Iris pigment epithelial cell (primary cell): ENCODE data around the gene ALG9.
A peak's percentile ranks its signal among the peaks of the same experiment; 100 is the strongest.

Source experiments
- DNase-seq: peaks from one replicate; pipeline ENCODE4 v3.0.0-alpha.2; 2011; ENCODE audit warnings: low read depth

ALG9 gene

DNA sequence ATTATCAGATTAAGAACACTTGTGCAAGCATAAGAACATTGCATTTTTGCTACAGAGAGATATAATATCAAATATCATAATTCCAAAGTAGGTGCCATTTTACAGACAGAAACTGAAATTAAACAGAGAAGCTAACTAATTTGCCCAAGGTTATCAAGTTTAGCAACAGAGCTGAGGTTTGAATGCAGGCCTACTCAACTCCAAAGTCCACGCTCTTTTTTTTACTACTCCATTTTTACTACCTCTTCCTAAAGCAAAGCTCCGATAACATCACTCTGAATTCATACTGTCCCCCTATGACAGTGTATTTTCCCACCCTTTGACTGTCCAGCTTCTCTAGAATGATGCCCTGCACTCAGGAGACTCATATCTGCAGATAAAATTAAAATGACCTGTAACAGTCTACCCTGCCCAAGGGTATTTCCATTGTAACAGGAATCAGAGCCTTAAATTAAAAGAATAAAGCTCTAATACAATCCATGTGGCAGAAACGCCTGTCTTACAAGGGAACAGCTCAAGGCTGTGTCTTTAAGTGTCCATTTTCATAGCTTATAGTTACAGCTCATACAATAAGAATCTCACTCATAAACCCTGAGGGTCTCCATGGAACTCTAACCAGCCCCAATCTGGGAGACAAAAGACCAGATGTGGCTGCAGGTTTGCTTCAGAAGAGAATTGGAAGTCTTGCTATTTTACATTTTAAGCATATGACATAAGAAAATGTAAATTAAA, 36.8 kb downstream of the ALG9 start:
- DNase-seq = no peak

DNA sequence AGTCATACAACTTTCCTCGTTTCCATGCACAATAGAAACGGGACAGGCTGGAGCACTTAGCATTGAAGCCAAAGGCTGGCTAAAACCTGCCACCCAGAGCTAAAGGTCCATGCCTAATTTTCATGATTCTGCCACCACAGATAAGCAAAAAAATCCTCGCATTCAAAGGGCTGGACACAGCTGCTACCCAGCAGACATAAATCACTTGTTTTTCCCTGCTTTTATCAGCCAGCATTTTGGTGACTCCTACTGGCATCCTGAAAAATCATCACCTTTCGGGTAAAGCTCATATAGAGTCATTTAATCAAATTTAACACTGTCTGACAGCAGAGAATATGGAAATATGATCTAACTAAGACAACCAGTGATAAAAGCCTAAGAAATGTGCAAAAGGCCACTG, 37.9 kb downstream of the ALG9 start:
- peak; percentile 44 for DNase-seq

DNA sequence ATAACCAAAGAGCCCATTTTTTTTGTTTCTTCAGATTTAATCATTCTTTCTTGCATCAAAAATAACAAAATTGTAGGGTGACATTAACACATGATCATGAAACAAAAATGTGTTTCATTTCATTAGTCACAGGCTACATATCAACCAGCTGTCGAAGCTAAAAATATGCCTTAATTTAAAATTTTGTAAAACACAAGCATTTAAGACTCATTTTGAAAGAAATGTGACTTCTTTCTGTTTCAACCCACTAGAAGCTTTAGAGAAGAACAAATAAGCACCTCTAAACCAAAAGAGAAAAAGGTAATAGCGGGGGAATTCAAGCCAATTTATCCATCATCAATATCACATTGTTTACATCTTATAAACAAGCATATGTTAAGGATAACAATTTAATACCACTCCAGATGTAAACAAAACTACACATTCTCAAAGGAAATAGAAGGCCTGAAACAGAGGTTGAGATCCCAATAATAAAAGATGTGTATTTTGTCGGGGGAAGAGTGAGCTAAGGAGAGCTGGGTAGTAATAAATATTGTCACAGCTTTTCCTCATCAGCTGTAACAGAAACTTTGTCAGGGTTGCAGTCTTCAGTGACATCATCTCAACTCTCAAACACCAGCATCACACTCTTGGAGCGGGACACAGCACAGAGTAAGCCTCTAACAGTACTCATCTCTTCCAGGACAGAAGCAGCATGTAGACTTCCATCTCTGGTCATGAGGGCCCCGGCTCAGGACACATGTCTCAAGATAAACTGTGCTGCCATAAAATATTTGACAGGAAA, 42.0 kb downstream of the ALG9 start:
- DNase-seq = no peak

DNA sequence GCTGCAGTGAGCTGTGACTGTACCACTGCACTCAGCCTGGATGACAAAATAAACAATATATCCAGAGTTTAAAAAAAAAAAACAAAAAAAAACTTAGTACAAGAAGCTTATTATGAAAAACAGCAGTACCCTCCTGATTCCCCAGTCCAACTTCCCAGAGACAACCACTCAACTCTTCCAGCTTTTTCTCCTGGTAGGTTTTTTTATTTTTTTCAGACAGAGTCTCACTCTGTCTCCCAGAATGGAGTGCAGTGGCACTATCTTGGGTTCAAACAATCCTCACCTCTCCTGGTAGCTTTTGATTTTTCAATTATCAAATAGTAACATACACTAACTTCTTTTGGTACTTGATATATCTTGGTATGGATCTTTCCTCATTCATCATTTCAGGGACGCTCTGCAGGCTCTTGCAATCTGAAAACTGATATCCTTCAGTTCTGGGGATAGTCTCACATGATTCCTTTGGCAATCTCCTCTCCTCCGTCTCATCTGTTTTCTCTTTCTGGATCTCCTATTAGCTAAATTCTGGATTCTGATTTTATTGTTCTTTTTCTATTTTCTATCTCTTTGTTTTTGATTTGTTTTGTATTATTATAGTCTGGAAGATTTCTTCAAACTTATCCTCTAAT, 44.9 kb downstream of the ALG9 start:
- no peak for DNase-seq

DNA sequence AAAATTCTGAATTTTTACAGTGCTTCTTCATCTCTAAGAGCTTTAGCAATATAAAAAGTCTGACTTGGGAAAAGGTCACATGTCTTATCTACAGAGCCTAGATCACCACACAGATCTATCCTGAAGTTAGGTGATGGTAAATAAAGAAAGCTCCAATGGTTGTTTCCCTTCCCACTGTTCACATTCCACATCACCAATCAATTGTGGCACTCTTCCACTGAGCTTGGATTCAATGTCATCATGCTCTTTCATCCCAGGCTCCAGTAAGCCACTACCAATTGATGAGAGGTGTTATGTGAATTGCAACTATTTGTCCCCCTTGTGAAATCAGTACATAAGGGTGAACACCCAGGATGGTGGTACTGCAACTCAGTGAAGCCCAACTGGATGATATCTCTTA, 47.8 kb downstream of the ALG9 start:
- DNase-seq = no peak

DNA sequence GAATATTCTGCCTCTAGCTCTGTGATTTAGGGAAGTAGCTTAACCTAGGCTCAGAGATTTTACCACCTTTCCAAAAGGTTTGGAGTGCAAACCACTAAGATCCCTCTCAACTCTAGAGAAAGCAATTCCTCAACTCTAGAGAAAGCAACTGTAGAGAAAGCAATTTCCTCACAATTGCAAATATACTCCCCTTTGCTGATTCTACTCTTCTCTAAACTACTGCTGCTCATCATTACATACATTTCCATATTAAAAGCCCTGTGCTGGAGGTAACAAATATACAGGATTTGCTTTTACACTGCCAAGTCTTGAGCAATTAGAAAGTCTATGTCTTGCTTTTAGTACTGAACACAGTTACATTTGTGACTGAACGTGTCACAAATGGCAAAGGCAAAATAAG, 48.2 kb downstream of the ALG9 start:
- no peak for DNase-seq

DNA sequence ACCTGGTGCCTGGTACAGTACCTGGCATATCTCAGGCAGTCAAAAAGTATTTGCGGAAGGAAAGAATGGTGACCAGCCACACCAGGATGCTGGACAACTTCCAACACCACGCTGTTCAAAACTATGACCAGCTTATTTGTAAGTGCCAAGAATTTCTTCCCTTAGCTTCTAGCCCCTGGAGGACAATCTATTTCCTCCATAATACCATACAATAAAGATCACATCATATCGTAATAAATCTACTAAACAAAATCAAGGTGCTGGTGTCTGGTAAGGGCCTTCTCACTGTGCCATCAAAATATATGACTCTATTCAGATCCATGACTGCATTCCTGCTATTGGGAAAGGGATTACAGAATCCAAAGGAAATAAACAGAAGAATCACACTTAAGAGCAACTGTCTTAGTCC, 51.5 kb downstream of the ALG9 start:
- DNase-seq = peak; percentile 62

DNA sequence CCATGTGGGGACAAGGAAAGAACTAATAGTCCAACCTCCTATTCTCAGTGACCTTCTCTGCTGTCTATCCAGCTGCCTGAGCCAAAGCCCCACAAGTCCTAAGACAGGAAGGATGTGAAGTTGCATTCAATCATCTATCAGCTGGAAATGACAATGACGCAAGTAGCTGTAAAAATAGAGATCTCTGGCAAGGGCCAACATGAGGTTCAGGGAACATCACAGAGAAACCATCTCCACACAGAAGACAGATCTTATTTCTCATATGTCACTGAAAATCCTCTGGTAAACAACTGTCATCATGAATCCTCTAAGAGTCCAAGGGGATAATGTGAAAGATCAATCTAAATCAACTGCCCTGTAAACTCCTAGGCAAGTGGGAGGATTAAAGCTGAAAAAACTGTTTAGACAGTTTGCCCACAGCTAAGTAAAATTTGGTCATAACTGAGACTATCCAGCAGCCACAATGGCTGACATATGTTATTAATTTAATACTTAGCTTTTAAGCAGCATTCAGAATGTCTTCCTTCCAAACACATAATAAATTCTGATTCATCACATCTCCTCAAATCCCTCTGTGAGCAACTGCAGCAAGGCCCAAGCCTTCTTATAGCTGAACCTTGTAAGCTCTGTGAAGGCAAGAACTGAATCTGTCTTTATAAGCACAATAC, 52.1 kb downstream of the ALG9 start:
- DNase-seq = peak; percentile 92

DNA sequence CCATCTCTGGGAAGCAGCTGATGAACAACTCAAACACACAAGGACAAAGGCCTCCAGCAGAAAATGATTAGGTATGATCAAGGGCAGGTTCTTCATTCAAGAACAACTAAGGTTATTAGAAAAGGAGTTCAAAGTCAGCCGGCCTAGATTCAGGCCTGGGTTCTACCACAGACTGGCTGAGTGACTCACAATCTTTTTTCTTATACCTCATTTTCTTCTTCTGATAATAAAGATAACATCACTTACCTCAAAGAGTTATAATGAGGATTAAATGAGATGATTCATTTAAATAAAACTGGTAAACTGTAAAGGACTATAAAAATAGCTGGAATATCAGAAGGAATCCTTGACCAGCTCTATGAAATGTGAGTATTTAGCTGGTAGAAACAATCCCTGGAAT, 55.9 kb downstream of the ALG9 start:
- peak; percentile 47 for DNase-seq

DNA sequence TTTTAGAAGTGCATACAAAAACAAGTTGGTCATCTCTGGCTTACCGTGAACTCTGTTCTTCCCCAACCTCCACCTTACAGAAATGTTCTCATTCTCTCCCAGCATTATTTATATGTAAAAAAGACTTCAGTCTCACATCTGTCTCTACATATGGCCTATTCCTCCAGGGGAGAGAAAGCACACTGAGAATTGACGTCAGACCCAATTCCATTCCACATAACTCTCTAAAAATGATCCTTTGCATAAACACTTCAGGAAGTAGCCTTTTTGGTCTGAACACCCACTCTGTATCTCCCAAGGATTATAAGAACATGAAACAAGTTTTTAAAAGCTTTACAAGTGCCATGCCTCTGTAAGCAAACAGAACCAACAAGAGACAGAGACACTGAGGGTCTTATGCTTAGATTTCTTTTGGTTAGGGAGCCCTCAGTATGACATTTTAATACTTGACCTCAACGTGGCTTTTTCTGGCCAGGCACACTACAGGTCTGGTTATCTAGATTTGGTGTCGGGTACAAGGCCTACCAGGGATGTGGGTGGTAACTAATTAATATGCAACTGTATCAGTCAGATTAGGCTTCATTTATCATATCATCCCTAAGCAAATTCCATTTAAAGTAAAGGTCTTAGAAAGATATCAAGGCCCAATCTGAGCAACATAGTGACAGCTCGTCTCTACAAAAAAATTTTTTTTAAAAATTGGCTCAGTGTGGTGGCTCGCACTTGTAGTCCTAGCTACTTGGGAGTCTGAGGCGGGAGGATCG, 56.6 kb downstream of the ALG9 start:
- DNase-seq = peak; percentile 95

DNA sequence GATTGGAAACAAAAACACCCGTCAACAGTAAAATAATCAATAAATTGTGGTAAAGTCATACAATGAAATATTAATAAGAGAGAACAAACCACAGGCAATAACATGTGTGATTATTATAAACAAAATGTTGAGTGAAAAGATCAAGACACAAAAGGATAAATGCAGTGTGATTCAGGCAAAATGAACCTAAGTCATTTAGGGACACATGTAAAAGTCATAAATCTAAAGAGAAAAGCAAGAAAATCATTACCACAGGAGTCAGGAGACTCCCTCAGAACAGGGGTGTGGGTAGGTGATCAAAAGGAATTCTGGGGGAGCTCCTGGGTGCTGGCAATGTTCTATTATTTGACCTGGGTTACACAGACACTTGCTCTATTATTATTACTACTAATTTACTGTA, 57.3 kb downstream of the ALG9 start:
- DNase-seq = no peak

DNA sequence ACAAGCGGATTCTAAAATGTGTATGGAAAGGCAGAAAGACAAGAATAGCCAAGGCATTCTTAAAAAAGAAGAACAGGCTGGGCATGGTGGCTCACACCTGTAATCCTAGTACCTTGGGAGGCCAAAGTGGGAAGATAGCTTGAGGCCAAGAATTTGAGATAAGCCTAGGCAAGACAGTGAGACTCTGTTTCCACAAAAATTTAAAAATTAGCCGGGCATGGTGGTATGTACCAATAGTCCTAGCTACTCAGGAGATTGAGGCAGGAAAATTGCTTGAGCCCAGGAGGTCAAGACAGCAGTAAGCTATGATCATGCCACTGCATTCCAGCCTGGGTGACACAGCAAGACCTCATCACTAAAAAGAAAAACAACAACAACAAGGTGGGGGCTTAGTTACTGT, 59.2 kb downstream of the ALG9 start:
- no peak for DNase-seq

DNA sequence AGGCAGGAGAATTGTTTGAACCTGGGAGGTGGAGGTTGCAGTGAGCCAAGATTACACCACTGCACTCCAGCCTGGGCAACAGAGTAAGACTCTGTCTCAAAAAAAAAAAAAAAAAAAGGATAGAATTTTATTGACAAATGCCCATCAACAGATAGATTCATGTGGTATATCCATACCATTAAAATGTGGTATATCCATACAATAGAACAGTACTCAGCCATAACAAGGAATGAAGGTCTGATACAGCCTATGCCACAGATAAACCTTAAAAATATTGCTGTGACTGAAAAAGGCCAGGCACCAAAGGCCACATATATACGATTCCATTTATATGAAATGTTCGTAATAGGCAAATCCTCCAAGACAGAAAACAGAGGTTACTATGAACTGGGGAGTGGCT, 59.9 kb downstream of the ALG9 start:
- DNase-seq = no peak

DNA sequence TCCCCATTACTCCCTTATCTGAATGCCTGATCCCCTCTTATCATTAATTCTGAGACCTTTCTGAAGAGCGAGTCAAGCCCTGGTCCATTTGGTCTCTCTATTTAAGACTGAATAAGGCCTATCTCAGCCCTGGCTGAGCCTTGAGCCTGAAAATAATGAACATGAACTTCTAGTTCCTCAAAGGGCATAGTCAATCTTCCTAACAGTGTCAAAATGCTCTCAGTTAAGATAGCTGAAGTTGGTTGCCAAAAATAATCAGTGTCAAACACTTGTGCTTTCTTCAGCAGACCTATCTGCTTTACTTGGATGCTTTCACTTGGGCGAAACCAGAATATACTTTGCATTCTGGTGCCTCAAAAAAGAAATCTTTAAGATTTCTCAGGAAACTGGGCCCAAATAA, 62.5 kb downstream of the ALG9 start:
- DNase-seq = no peak

DNA sequence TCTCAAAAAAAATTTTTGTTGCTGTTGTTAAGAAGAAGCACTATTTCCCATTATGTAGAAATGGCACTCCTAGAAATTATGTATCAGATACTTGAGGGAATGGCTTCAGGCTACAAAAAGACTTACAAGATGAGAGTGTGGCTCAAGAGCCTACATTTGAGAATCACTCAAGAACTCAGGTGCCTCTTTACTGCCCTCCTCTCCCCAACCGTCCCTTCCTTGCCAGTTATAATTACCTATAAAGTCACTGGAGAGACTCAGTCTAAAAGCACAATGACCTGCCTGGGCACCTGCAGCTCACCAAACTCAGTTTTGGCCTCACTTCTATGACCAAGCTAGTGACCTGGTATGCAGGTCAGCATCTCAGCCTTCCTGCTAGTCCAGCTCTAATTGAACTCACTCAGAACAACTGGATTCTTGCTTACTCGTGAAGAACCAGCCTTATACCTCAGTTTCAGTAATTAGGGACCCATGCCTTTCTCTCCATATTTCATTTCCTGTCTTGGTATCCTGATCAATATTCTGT, 63.3 kb downstream of the ALG9 start:
- DNase-seq = no peak

DNA sequence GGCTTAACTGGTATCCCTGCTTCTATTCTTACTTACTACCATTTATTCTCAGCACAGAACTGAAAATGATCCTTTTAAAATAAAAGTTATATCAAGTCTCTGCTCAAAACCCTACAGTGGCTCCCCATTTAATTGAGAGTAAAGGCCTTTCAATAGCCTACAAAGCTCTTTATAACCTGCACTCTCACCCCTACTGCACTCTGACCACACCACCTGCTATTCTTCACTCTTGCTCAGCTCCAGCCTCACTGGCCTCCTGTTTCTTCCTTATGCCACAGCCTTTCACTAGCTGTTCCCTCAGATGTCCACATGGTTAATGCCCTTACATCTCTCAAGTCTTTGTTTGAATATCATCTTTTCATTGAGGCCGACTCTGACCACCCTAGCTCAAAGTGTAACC, 64.3 kb downstream of the ALG9 start:
- DNase-seq = no peak

DNA sequence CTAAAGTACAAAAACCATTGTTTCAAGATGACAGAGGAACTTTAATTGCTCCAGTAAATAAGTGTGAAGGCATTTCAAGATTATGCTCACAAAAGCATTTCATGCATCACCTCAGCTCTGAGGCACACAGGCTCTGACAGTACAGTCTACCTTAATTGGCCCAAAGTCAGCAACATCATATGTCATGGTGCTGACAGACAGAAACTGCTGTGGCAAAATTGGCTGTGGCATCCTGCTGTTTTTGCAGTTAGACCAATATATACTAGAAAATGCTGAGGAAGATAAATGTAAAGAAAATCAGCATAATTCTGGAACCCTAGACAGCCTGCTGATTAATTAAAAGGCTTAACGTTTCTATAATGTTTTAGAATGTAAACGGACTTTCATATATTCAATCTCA, 70.2 kb downstream of the ALG9 start:
- DNase-seq = no peak

DNA sequence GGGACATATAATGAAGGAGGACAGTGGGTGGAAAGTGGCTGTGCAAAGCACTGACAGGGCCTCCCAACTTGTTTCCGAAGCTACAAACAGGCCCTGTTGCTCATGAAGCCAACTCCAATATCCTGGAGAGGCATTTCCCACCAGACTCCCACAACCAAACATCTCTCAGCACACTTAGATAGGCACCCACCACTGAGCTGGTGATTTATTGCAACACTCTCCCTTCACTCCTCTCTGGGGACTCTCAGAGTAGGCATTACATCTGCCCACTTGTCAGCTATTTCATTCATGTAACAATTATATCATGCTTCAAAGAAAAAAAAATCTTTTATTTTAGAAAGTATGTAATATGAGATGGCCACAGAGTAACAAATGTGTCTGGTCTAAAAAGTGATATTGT, 73.1 kb downstream of the ALG9 start:
- DNase-seq = no peak

DNA sequence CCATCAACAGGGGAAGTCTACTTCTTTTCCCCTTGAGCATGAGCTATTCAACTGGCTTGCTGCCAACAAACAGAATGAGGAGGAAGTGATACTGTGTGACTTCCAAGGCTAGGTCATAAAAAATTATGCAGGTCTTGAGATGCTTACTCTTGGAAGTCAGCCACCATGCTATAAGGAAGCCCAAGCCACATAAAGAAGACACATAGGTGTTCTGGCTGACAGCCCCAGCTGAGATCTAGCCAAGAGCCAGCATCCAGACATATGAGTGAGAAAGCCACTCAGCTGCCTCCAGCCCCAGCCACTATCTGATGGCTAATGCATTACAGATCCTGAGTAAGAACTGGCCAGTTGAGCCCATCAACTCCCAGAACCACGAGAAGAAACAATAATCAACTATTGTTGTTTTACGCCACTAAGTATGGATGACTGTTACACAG, 74.2 kb downstream of the ALG9 start:
- peak; percentile 66 for DNase-seq

DNA sequence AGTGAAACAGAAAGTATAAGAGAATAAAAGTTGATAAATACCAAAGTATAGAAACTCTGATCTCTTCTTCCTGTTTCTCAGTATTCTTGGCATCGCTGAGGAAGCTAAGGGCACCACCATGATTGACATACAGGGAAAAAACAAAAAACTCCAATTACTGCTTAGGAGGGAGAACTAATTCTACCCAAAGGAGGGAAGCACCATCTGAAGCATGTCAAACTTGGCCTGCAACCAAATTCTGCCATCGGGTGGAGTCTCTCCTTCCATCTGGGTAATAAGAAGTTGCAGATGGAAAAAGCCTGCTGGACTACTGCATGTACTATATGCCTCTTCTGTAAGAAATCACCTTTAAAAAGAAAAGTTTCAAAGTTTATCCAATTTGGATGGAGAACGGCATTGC, 74.7 kb downstream of the ALG9 start:
- peak; percentile 26 for DNase-seq

DNA sequence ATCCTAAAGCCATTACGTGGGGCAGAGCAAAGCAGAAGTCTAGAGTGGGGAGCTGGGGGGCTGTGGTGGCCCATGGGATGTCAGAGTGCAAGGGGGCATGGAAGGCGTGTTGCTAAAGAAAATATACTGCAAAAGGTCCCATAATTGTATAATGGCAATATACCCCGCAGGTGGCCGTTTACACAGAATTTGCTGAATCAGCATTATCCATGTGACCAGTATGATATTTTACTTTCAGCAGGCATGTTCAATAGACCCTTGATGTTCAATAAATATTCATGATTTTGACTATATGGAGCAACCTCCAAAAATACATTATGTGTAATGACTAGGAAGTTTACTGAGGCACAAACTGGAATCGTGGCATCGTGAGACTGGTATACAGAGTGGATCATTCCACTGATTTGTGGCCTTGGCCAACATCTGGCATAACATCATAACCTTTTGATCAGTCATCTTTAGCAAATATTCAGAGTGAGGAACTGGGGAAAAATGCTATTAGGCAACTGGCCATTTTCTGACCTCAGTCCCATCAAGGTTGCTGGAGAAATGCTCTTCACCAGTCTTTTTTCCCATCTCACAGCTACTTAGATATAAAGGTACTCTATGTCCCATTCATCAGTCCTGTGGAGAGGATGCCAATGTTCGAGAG, 75.9 kb downstream of the ALG9 start:
- peak; percentile 84 for DNase-seq
